ENCODE data around the gene FRMD6. TPM values are rescaled to one million over a fixed set of nuclear protein-coding genes. Genes with fewer than 3 reads are reported as not detected.

FRMD6 gene
- total RNA-seq: 1 to 10 TPM; 2.1 to 2.5 TPM

DNA sequence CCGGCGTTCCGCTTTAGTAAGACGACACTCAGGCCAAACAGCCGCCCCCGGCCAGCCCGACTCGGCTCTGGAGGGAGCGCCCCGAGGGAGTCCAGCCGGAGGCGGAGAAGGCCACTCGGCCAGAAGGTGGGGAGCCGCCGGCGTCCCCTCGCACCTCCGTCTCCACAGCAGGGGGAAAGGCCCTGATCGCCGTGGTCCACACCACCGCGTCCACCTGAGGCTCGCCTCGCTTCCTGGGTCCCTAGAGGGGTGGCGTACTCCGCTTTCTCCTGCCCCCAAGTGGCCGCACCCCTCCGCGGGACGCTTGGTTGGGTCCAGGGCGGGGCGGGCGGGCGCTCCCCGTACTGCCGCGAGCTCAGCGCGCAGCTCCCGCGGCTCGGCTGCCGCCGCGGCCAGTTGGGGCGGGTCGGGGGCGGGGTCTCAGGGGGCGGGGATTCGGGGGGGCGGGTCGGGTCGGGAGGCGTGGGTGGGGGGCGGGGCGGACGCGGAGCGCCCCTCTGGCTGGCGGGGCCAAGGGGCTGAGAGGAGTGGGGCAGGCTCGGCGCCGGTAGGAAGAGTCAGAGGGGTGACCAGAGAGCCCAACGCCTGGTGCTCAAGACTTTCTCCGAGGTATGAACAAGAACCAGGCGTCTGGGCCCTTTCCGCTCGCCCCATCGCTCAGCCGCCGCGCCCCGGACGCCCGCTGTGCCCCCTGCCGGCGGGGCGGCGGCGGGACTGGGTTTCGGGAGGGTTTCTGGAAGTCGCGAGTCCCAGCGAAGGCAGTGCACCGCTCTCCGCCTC lies at the start of gene FRMD6:
Gene FRMD6, plus strand, starts transcription at position 523 of the 780 bp plus-strand sequence. CDS start 37,927 bp downstream, outside the sequence.
- H3K27ac Mint-ChIP-seq: peak within 1 kb of the TSS; percentile 77
- H3K4me1 Mint-ChIP-seq: peaks cover 22% of the 10 kb centered on the region
- DNase-seq (peak; percentile 90), ATAC-seq (peak; percentile 84)
- H3K36me3 Mint-ChIP-seq: no peaks in the 10 kb centered on the region
- H3K27me3 Mint-ChIP-seq: peaks cover 35% of the 10 kb centered on the region
- peak within 1 kb of the TSS; percentile 79 for H3K4me3 Mint-ChIP-seq
- no peaks in the 10 kb centered on the region for H3K9me3 Mint-ChIP-seq (ENCODE audit: low read depth)
- CTCF ChIA-PET: interaction anchor here (0.9 to 3.0 kb wide), 12 partner anchors 8 to 663 kb away, joined by 3 to 19 read pairs (median 5); partner anchors contain the start of genes GNG2 and PTGER2

DNA sequence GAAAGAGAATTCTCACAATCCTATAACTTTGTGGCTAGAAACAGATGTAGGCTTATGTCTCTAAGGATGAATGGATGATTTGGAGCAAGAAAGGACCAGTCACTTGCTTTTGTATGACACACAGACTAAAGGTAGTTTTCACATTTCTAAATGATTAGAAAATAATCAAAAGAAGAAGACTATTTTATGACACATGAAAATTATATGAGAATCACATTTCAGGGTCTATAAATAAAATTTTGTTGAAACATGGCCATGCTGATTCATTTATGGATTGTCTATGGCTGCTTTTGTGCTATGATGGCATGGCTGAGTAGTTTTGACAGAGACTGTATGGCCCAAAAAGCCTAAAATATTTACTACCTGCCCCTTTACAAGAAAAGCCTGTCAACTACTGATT lies 49.4 kb upstream of the FRMD6 start:
- Mint-ChIP-seq H3K4me3 (no peak overlapping the region), H3K9me3 (ENCODE audit: low read depth) (no peaks in the 10 kb centered on the region), H3K4me1 (no peaks in the 10 kb centered on the region), H3K27ac (no peak overlapping the region), H3K27me3 (peaks cover 24% of the 10 kb centered on the region), H3K36me3 (no peaks in the 10 kb centered on the region)
- no peak for DNase-seq
- CTCF ChIA-PET: no interaction called here
- ATAC-seq: no peak

GRCh38 chr14:51603495-51603894 lies 48.2 kb upstream of the FRMD6 start:
- peaks cover 24% of the 10 kb centered on the region for H3K27me3 Mint-ChIP-seq
- DNase-seq (no peak), ATAC-seq (no peak)

DNA sequence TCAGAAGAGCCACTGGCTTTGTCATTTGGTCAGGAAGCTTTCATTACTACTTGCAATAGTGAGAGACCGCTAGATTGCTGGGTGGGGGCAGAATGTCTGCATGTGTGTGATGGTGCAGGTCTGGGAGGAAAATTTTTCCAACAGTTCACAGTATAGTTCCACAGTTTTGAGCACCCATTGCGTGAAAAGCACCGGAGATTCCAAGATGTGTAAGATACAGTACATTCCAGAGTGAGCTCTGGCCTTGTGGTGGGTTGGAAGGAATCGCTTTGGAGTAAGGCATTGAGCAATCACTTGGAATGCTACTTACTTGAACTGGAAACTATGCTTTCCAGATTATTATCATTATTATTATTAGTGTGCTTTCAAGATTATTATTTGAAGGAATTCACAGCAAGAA lies 47.6 kb upstream of the FRMD6 start:
- peaks cover 23% of the 10 kb centered on the region for H3K27me3 Mint-ChIP-seq
- ATAC-seq (no peak), DNase-seq (no peak)
- no peaks in the 10 kb centered on the region for H3K9me3 Mint-ChIP-seq (ENCODE audit: low read depth)
- H3K36me3 Mint-ChIP-seq: no peaks in the 10 kb centered on the region
- no peak overlapping the region for H3K27ac Mint-ChIP-seq
- H3K4me3 Mint-ChIP-seq: no peak overlapping the region
- no peaks in the 10 kb centered on the region for H3K4me1 Mint-ChIP-seq
- CTCF ChIA-PET: no interaction called here

More at GRCh38 chr14:51603495-51603894, 48.2 kb upstream of the FRMD6 start:
- CTCF ChIA-PET: no interaction called here
- H3K4me3 Mint-ChIP-seq: no peak overlapping the region
- H3K36me3 Mint-ChIP-seq: no peaks in the 10 kb centered on the region
- no peaks in the 10 kb centered on the region for H3K4me1 Mint-ChIP-seq
- no peaks in the 10 kb centered on the region for H3K9me3 Mint-ChIP-seq (ENCODE audit: low read depth)
- H3K27ac Mint-ChIP-seq: no peak overlapping the region

- H3K27me3 Mint-ChIP-seq: peaks cover 11% of the 10 kb centered on the region
- ATAC-seq (no peak), DNase-seq (no peak)
- H3K4me3 Mint-ChIP-seq: no peak overlapping the region
- H3K36me3 Mint-ChIP-seq: no peaks in the 10 kb centered on the region
- no peaks in the 10 kb centered on the region for H3K4me1 Mint-ChIP-seq
- H3K9me3 Mint-ChIP-seq (ENCODE audit: low read depth): no peaks in the 10 kb centered on the region
- CTCF ChIA-PET: no interaction called here
- no peak overlapping the region for H3K27ac Mint-ChIP-seq
Observed at GRCh38 chr14:51605575-51605974, 46.1 kb upstream of the FRMD6 start.

- ATAC-seq (no peak), DNase-seq (no peak)
- no peak overlapping the region for H3K27ac Mint-ChIP-seq
- H3K4me3 Mint-ChIP-seq: no peak overlapping the region
- peaks cover 3% of the 10 kb centered on the region for H3K27me3 Mint-ChIP-seq
- no peaks in the 10 kb centered on the region for H3K36me3 Mint-ChIP-seq
- CTCF ChIA-PET: no interaction called here
- H3K4me1 Mint-ChIP-seq: no peaks in the 10 kb centered on the region
- no peaks in the 10 kb centered on the region for H3K9me3 Mint-ChIP-seq (ENCODE audit: low read depth)
Observed at GRCh38 chr14:51607711-51608110, 44.0 kb upstream of the FRMD6 start.

GRCh38 chr14:51609251-51609954 lies 42.3 kb upstream of the FRMD6 start:
- Mint-ChIP-seq H3K27me3 (peaks cover 3% of the 10 kb centered on the region), H3K4me3 (no peak overlapping the region), H3K4me1 (no peaks in the 10 kb centered on the region), H3K36me3 (no peaks in the 10 kb centered on the region), H3K27ac (no peak overlapping the region), H3K9me3 (ENCODE audit: low read depth) (no peaks in the 10 kb centered on the region)
- no peak for ATAC-seq
- CTCF ChIA-PET: no interaction called here
- no peak for DNase-seq

- ATAC-seq (no peak), DNase-seq (no peak)
- Mint-ChIP-seq H3K27ac (no peak overlapping the region), H3K4me1 (no peaks in the 10 kb centered on the region), H3K4me3 (no peak overlapping the region), H3K36me3 (no peaks in the 10 kb centered on the region), H3K27me3 (peaks cover 3% of the 10 kb centered on the region), H3K9me3 (ENCODE audit: low read depth) (no peaks in the 10 kb centered on the region)
- CTCF ChIA-PET: no interaction called here
Observed at GRCh38 chr14:51609955-51610283, 41.8 kb upstream of the FRMD6 start.

GRCh38 chr14:51610771-51611170 lies 40.9 kb upstream of the FRMD6 start:
- no peak overlapping the region for H3K27ac Mint-ChIP-seq
- peaks cover 3% of the 10 kb centered on the region for H3K27me3 Mint-ChIP-seq
- ATAC-seq (no peak), DNase-seq (no peak)
- H3K36me3 Mint-ChIP-seq: no peaks in the 10 kb centered on the region
- CTCF ChIA-PET: no interaction called here
- H3K4me3 Mint-ChIP-seq: no peak overlapping the region
- no peaks in the 10 kb centered on the region for H3K4me1 Mint-ChIP-seq
- H3K9me3 Mint-ChIP-seq (ENCODE audit: low read depth): no peaks in the 10 kb centered on the region

- H3K9me3 Mint-ChIP-seq (ENCODE audit: low read depth): no peaks in the 10 kb centered on the region
- H3K27ac Mint-ChIP-seq: no peak overlapping the region
- CTCF ChIA-PET: no interaction called here
- no peaks in the 10 kb centered on the region for H3K36me3 Mint-ChIP-seq
- ATAC-seq (no peak), DNase-seq (no peak)
- H3K27me3 Mint-ChIP-seq: peaks cover 8% of the 10 kb centered on the region
- H3K4me3 Mint-ChIP-seq: no peak overlapping the region
- H3K4me1 Mint-ChIP-seq: no peaks in the 10 kb centered on the region
Observed at GRCh38 chr14:51612449-51612848, 39.3 kb upstream of the FRMD6 start.

DNA sequence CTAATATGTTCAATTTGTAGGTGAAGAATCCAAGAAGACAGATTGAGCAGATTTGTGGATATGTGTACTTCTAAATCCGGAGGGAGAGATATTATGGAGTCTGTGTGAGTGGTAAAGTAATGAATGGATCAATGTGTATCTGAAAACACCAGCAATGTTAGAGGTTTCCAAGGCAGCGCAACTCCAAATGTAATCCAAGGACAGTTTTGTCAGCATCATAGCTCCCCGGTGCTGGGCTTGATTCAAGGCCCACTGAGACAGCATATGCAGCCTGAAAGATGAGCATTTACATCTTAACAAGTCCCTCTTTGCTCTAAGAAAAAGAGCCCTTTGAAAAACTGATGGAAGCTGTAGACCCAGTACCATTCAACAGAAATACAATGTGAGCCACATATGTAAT lies 38.3 kb upstream of the FRMD6 start:
- no peaks in the 10 kb centered on the region for H3K36me3 Mint-ChIP-seq
- no peak overlapping the region for H3K4me3 Mint-ChIP-seq
- H3K9me3 Mint-ChIP-seq (ENCODE audit: low read depth): no peaks in the 10 kb centered on the region
- ATAC-seq (no peak), DNase-seq (no peak)
- H3K4me1 Mint-ChIP-seq: no peaks in the 10 kb centered on the region
- H3K27me3 Mint-ChIP-seq: peaks cover 8% of the 10 kb centered on the region
- CTCF ChIA-PET: no interaction called here
- no peak overlapping the region for H3K27ac Mint-ChIP-seq

DNA sequence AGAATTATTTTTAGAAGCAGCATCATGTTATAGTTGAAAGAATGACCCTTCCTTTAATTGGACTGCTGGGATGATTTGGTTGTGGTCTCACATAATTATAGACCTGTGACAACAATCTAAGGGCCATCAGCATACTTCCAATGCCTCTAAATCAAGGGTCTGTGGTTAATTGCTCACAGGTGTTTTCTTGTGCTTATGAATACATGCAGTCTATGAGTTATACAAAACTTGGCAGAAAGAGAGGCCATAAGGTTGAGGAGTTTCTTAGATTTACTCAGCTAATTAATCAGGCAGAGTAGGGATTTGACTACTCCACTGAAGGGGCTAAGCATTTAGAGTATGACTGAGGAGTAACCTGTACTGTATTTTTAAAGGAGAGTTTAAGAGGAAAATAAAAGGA lies 37.0 kb upstream of the FRMD6 start:
- peaks cover 8% of the 10 kb centered on the region for H3K27me3 Mint-ChIP-seq
- H3K4me3 Mint-ChIP-seq: no peak overlapping the region
- H3K9me3 Mint-ChIP-seq (ENCODE audit: low read depth): no peaks in the 10 kb centered on the region
- no peak for DNase-seq
- CTCF ChIA-PET: no interaction called here
- H3K4me1 Mint-ChIP-seq: no peaks in the 10 kb centered on the region
- ATAC-seq: no peak
- no peak overlapping the region for H3K27ac Mint-ChIP-seq
- H3K36me3 Mint-ChIP-seq: no peaks in the 10 kb centered on the region

GRCh38 chr14:51616256-51616655 lies 35.5 kb upstream of the FRMD6 start:
- no peak for DNase-seq
- Mint-ChIP-seq H3K27ac (no peak overlapping the region), H3K9me3 (ENCODE audit: low read depth) (no peaks in the 10 kb centered on the region), H3K36me3 (no peaks in the 10 kb centered on the region), H3K4me1 (no peaks in the 10 kb centered on the region), H3K27me3 (peaks cover 8% of the 10 kb centered on the region), H3K4me3 (no peak overlapping the region)
- CTCF ChIA-PET: no interaction called here
- ATAC-seq: no peak

DNA sequence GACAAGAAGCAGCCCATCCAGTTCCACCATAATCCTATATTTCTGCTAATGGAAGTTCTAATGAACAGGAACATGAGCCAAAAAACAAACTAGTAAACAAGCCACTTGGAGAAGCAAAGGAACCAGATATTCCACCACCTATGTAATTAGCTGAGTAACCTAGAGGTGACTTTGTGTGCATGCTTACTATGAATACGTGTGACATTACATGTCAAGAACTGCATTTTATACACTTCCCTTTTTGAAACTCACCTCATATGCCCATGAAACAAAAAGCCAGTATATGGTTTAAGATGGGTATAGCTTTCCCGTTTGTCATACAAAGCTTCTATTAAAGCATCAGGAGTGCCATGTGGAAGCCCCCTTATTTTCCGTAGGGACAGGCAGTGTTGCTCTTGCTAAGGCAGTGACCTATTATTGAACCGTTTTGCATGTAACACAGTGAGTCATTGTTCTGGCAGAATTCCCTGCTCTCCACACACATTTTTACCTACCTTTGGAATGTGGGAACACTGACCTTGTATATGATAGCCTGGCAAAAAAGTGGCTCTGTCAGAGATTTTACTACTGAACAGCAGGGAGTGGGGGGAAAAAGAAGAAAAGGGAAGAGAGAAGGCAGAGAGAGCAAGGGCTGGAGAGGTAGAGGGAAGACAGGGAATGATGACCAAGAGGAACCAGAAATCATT lies 34.8 kb upstream of the FRMD6 start:
- no peak overlapping the region for H3K4me3 Mint-ChIP-seq
- CTCF ChIA-PET: no interaction called here

More for the DNA sequence above, 34.8 kb upstream of the FRMD6 start:
- Mint-ChIP-seq H3K9me3 (ENCODE audit: low read depth) (no peaks in the 10 kb centered on the region), H3K36me3 (no peaks in the 10 kb centered on the region), H3K4me1 (no peaks in the 10 kb centered on the region), H3K27ac (no peak overlapping the region), H3K27me3 (peaks cover 6% of the 10 kb centered on the region)
- ATAC-seq: no peak
- no peak for DNase-seq

Data from activated CD8-positive, alpha-beta memory T cell treated with anti-CD3 and anti-CD28 coated beads, Interleukin-2, amount 10 ng/mL, durations not matched to agents 7 days and 5 days (primary cell).